ENCODE measurements around the gene FLT4.

FLT4 gene

GRCh38 chr5:180611140-180611850, 38.1 kb downstream of the FLT4 start:
- H3K4me3 ChIP-seq (ENCODE audit: low read length), result no peak overlapping the region
- TF ChIP-seq, protein P1, sequence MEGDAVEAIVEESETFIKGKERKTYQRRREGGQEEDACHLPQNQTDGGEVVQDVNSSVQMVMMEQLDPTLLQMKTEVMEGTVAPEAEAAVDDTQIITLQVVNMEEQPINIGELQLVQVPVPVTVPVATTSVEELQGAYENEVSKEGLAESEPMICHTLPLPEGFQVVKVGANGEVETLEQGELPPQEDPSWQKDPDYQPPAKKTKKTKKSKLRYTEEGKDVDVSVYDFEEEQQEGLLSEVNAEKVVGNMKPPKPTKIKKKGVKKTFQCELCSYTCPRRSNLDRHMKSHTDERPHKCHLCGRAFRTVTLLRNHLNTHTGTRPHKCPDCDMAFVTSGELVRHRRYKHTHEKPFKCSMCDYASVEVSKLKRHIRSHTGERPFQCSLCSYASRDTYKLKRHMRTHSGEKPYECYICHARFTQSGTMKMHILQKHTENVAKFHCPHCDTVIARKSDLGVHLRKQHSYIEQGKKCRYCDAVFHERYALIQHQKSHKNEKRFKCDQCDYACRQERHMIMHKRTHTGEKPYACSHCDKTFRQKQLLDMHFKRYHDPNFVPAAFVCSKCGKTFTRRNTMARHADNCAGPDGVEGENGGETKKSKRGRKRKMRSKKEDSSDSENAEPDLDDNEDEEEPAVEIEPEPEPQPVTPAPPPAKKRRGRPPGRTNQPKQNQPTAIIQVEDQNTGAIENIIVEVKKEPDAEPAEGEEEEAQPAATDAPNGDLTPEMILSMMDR (IDR thresholded peaks at IDR 0.05; ENCODE audit: insufficient read depth, low read depth, low read length, missing control alignments), result no peak
- DNase-seq (ENCODE audit: low read depth), result no peak

- TF ChIP-seq, protein P1 (IDR thresholded peaks at IDR 0.05; ENCODE audit: insufficient read depth, low read depth, low read length, missing control alignments), result no peak
- no peak overlapping the region for H3K4me3 ChIP-seq (ENCODE audit: low read length)
- DNase-seq (ENCODE audit: low read depth), result no peak
These were observed 39.4 kb downstream of the FLT4 start for GRCh38 chr5:180609817-180610550.

DNA sequence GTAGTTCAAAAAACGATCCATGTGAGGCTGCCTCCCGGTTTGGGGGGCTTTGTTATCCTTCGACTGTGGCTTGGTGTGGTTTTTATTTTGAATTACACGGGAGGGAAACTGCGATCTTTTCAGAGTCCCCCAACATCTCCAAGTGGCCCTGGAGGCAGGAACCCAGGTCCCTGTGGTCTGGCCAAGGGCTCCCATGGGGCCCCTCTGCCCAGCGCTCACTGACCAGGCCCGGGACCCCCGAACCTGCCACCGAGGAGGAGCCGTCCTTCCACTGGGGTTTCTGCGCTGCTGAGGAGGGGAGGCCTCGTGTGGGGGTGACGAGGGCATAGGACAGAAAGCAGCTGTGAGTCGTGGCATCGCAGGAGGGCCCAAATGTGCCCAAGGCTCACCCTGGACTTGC, 40.0 kb downstream of the FLT4 start:
- no peak for DNase-seq (ENCODE audit: low read depth)
- H3K4me3 ChIP-seq (ENCODE audit: low read length), result no peak overlapping the region
- TF ChIP-seq, protein P1 (IDR thresholded peaks at IDR 0.05; ENCODE audit: insufficient read depth, low read depth, low read length, missing control alignments), result no peak

- H3K4me3 ChIP-seq (ENCODE audit: low read length), result no peak overlapping the region
- DNase-seq (ENCODE audit: low read depth), result no peak
- TF ChIP-seq, protein P1 (IDR thresholded peaks at IDR 0.05; ENCODE audit: insufficient read depth, low read depth, low read length, missing control alignments), result no peak
These were observed 40.7 kb downstream of the FLT4 start for GRCh38 chr5:180608572-180609310.

DNA sequence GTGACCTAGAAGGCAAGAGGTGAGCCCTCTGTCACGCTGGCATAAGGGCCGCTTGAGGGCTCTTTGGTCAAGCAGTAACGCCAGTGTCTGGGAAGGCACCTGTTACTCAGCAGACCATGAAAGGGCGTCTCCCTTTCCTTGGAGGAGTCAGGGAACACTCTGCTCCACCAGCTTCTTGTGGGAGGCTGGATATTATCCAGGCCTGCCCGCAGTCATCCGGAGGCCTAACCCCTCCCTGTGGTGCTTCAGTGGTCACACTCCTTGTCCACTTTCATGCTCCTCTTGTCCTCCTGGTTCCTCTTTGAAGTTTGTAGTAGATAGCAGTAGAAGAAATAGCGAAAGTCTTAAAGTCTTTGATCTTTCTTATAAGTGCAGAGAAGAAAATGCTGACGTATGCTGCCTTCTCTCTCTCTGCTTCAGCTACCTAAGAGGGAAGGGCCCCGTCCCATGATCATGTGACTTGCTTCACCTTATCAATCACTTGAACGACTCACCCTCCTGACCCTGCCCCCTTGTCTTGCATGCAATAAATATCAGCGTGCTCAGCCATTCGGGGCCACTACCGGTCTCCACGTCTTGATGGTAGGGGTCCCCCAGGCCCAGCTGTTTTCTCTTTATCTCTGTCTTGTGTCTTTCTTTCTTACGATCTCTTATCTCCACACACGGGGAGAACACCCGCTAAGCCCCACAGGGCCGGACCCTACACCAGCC, 41.4 kb downstream of the FLT4 start:
- DNase-seq (ENCODE audit: low read depth), result no peak
- no peak overlapping the region for H3K4me3 ChIP-seq (ENCODE audit: low read length)
- TF ChIP-seq, protein P1 (IDR thresholded peaks at IDR 0.05; ENCODE audit: insufficient read depth, low read depth, low read length, missing control alignments), result no peak

DNA sequence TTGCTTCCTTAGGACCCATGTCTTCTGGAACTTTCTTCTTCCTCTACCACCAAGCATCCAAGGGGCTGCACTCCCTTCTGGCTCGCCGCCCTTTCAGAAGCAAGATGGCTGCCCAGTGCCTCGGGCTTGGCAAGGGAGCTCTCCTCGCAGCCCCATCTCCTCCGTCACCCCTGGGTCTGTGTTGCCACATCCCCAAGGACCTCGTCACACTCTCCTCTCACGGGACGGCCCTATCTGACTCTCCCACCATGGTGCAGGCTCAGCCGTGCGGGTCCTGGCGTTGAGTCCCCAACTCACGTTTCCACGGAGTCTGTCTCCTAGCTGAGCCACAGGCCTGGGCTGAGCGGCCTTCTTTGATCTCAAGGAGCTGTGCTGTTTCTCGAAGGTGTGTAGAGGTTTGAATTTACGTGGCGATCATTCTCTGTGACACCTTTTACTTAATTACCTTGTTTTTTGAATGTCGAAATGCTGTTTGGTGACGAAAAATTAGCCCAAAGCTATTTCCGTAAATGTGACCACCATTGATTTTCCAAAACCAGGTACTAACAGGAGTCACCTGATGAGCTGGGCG, 43.1 kb downstream of the FLT4 start:
- H3K4me3 ChIP-seq (ENCODE audit: low read length), result no peak overlapping the region

More for the DNA sequence above, 43.1 kb downstream of the FLT4 start:
- TF ChIP-seq, protein P1 (IDR thresholded peaks at IDR 0.05; ENCODE audit: insufficient read depth, low read depth, low read length, missing control alignments), result no peak
- no peak for DNase-seq (ENCODE audit: low read depth)
